Activated naive CD4-positive, alpha-beta T cell treated with anti-CD3 and anti-CD28 coated beads, Interleukin-2, amount 50 U/mL, for 72 hours (primary cell): Measurements from ENCODE around the gene SAPCD1. TPM values are rescaled to one million over a fixed set of nuclear protein-coding genes. Genes with fewer than 3 reads are reported as not detected.

ENCODE experiments used
- ATAC-seq, 2 donors: fragments of 150-1000 bp; cut with Tn5 transposase; 2 replicates each; pipeline ENCODE4 v1.10.0; 2021; ENCODE audit warnings: mild to moderate bottlenecking in 2 of 2, moderate library complexity in 2 of 2
- DNase-seq, 2 donors: peaks; one replicate each; pipeline ENCODE4 v3.0.0; 2021 to 2022; ENCODE audit warnings: low spot score in 2 of 2
- H3K27ac Mint-ChIP-seq, 2 donors: one replicate each; pipeline ENCODE4 v1.8.0; 2022; ENCODE audit warnings: mild to moderate bottlenecking in 2 of 2, mixed read lengths in 2 of 2
- H3K36me3 Mint-ChIP-seq, 2 donors: one replicate each; pipeline ENCODE4 v1.8.0; 2022; ENCODE audit warnings: mixed read lengths in 2 of 2
- H3K9me3 Mint-ChIP-seq, 2 donors: one replicate each; pipeline ENCODE4 v1.8.0; 2022; ENCODE audit warnings: mixed read lengths in 2 of 2
- total RNA-seq, 2 donors: library from RNA; stranded (reverse); gene quantifications; one replicate each; pipeline ENCODE4 v1.2.3, GENCODE V29; 2022

Gene SAPCD1
- 10 to 100 TPM; 13.3 to 21.3 TPM for total RNA-seq

- no peak for DNase-seq
- H3K27ac Mint-ChIP-seq: peak within 1 kb of the TSS; percentile 79 to 93
- H3K36me3 Mint-ChIP-seq: peaks cover 25 to 42% of the 10 kb centered on the region in 2 donors
- no peaks in the 10 kb centered on the region for H3K9me3 Mint-ChIP-seq
- no peak for ATAC-seq
Measured at GRCh38 chr6:31762356-31762755, at the start of gene SAPCD1. TSS of gene SAPCD1 (plus strand) at chr6:31762656. CDS start at chr6:31763055, 399 bp downstream.

GRCh38 chr6:31713465-31713864 lies 49.0 kb upstream of the SAPCD1 start:
- H3K27ac Mint-ChIP-seq: no peak overlapping the region
- ATAC-seq: no peak
- no peak for DNase-seq

GRCh38 chr6:31713991-31714684 lies 48.3 kb upstream of the SAPCD1 start:
- H3K27ac Mint-ChIP-seq: peak overlapping the region in 1 of 2 donors; percentile 26
- ATAC-seq (no peak), DNase-seq (no peak)
- no peaks in the 10 kb centered on the region for H3K9me3 Mint-ChIP-seq
- no peaks in the 10 kb centered on the region for H3K36me3 Mint-ChIP-seq

More at GRCh38 chr6:31713465-31713864, 49.0 kb upstream of the SAPCD1 start:
- Mint-ChIP-seq H3K9me3 (no peaks in the 10 kb centered on the region), H3K36me3 (no peaks in the 10 kb centered on the region)

GRCh38 chr6:31715022-31715958 lies 47.2 kb upstream of the SAPCD1 start, which contains the start of gene LY6G6D:
TSS of gene LY6G6D (plus strand) at chr6:31715348. CDS start at chr6:31715356, 8 bp downstream.
- Mint-ChIP-seq H3K36me3 (no peaks in the 10 kb centered on the region), H3K9me3 (no peaks in the 10 kb centered on the region), H3K27ac (peak within 1 kb of the TSS in 1 of 2 donors; percentile 26)
- ATAC-seq: no peak
- DNase-seq: no peak

GRCh38 chr6:31717499-31718222 lies 44.8 kb upstream of the SAPCD1 start:
- DNase-seq: no peak
- peak overlapping the region in 1 of 2 donors; percentile 75 for H3K27ac Mint-ChIP-seq
- no peaks in the 10 kb centered on the region for H3K9me3 Mint-ChIP-seq
- no peak for ATAC-seq
- no peaks in the 10 kb centered on the region for H3K36me3 Mint-ChIP-seq

GRCh38 chr6:31718265-31718664 lies 44.2 kb upstream of the SAPCD1 start:
- DNase-seq (no peak), ATAC-seq (no peak)
- no peaks in the 10 kb centered on the region for H3K9me3 Mint-ChIP-seq
- no peaks in the 10 kb centered on the region for H3K36me3 Mint-ChIP-seq
- H3K27ac Mint-ChIP-seq: peak overlapping the region in 1 of 2 donors; percentile 18

- no peak for ATAC-seq
Measured at GRCh38 chr6:31719001-31719400, 43.5 kb upstream of the SAPCD1 start.

GRCh38 chr6:31720196-31720770 lies 42.2 kb upstream of the SAPCD1 start:
- Mint-ChIP-seq H3K9me3 (no peaks in the 10 kb centered on the region), H3K27ac (no peak overlapping the region), H3K36me3 (no peaks in the 10 kb centered on the region)
- DNase-seq (no peak), ATAC-seq (no peak)

More at GRCh38 chr6:31719001-31719400, 43.5 kb upstream of the SAPCD1 start:
- Mint-ChIP-seq H3K27ac (peak overlapping the region in 1 of 2 donors; percentile 18), H3K9me3 (no peaks in the 10 kb centered on the region), H3K36me3 (no peaks in the 10 kb centered on the region)
- no peak for DNase-seq

GRCh38 chr6:31721351-31722020 lies 41.0 kb upstream of the SAPCD1 start, which contains the start of gene LY6G6C:
TSS of gene LY6G6C (minus strand) at chr6:31721746. CDS start at chr6:31721679, 67 bp downstream.
- ATAC-seq: no peak
- peak within 1 kb of the TSS; percentile 2 to 63 for H3K27ac Mint-ChIP-seq
- H3K9me3 Mint-ChIP-seq: no peaks in the 10 kb centered on the region
- no peak for DNase-seq
- H3K36me3 Mint-ChIP-seq: no peaks in the 10 kb centered on the region

- no peak for ATAC-seq
- no peak for DNase-seq
- no peaks in the 10 kb centered on the region for H3K36me3 Mint-ChIP-seq
- H3K27ac Mint-ChIP-seq: no peak overlapping the region
- no peaks in the 10 kb centered on the region for H3K9me3 Mint-ChIP-seq
Measured at GRCh38 chr6:31722173-31722572, 40.3 kb upstream of the SAPCD1 start.

GRCh38 chr6:31723245-31723979 lies 39.0 kb upstream of the SAPCD1 start, which contains the start of gene MPIG6B:
TSS of gene MPIG6B (plus strand) at chr6:31723373. CDS start at chr6:31723384, 11 bp downstream.
- DNase-seq (no peak), ATAC-seq (no peak)
- no peaks in the 10 kb centered on the region for H3K36me3 Mint-ChIP-seq
- peak within 1 kb of the TSS in 1 of 2 donors; percentile 12 for H3K27ac Mint-ChIP-seq
- H3K9me3 Mint-ChIP-seq: no peaks in the 10 kb centered on the region

GRCh38 chr6:31723980-31724691 lies 38.3 kb upstream of the SAPCD1 start:
- Mint-ChIP-seq H3K27ac (no peak overlapping the region), H3K9me3 (no peaks in the 10 kb centered on the region), H3K36me3 (no peaks in the 10 kb centered on the region)
- no peak for DNase-seq
- no peak for ATAC-seq

GRCh38 chr6:31725502-31726350 lies 36.7 kb upstream of the SAPCD1 start:
- DNase-seq: no peak
- peak overlapping the region in 1 of 2 donors; percentile 82 for H3K27ac Mint-ChIP-seq
- peaks cover 6 to 7% of the 10 kb centered on the region in 2 donors for H3K36me3 Mint-ChIP-seq
- ATAC-seq: peak in 1 of 2 donors; percentile 45
- no peaks in the 10 kb centered on the region for H3K9me3 Mint-ChIP-seq
